Astrocyte of the cerebellum (primary cell): ENCODE results near the gene LYZL6.

ENCODE experiments used
- DNase-seq: peaks from one replicate; pipeline ENCODE4 v3.0.0-alpha.2; 2011; ENCODE audit warnings: low read depth
- H3K4me3 ChIP-seq: 2 replicates; pipeline ENCODE4 v1.5.1; 2011; ENCODE audit warnings: mild to moderate bottlenecking, low read depth, low read length, moderate library complexity
- CTCF ChIP-seq: IDR thresholded peaks from 2 replicates; pipeline ENCODE4 v1.5.1; 2012; ENCODE audit warnings: low read length, low read depth, moderate library complexity, mild to moderate bottlenecking; ENCODE audit errors: missing control alignments
- in situ Hi-C: cut with HindIII; loops from 2 replicates; pipeline ENCODE4 v1.10.0; 2017; ENCODE audit warnings: low sequenced_read_pairs

The LYZL6 gene

DNA sequence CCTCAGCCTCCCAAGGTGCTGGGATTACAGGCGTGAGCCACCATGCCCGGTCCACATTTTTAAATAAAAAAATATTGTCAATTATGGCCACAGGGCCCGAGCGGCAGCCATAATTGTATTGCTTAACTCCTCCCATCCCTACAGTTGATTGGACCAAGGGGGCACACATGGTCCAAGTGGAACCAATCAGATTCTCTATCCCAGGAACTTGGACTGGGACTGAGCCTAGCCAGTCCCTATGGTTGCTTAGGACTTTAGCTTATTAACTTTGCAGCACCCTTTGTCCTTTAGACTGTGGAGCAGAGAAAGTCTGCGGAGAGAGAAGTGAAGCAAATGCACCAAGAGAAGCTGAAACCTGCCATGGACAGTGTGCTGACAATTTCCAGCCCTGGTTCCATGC, 7.5 kb downstream of the LYZL6 start:
- in situ Hi-C loops: no loop called here
- no peak for TF ChIP-seq CTCF
- H3K4me3 ChIP-seq: no peak overlapping the region
- DNase-seq: no peak

DNA sequence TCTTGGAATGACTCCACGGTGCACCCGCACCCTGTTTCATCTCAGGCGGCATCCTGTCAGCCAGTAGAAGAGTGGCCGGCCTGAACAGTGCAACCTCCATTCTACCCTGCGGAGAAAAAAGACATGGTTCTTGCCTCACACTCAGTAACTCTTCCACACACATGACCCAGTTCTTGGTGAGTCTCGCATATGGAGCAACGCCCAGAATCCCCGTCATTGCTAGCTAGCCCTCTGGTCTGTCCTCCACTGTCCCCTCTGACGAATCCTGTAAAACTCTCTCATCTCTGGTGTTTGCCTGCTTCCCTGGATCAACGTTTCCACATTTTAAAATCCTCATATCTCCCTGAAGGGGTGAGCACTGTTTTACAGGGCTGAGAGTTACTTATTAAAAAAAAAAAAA, 8.8 kb downstream of the LYZL6 start:
- TF ChIP-seq CTCF: no peak
- no peak for DNase-seq
- in situ Hi-C loops: no loop called here
- H3K4me3 ChIP-seq: no peak overlapping the region

DNA sequence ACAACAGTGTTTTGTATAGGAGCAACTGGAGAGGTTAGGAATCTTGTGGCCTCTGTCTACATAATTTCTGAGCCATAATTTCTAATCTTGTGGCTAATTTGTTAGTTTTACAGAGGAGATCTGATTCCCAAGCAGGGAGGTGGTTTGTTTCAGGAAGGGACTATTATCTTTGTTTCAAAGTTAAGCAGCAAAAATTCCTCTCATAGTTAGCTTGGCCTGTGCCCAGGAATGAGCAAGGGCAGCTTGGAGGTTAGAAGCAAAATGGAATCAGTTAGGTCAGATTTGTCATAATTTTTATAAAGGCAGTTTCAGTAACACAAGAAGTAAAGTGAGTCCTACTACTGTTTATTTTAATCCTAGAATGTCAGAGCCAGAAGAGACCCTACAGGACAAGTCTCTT, 10.9 kb downstream of the LYZL6 start:
- H3K4me3 ChIP-seq: no peak overlapping the region
- TF ChIP-seq CTCF: no peak
- in situ Hi-C loops: no loop called here
- DNase-seq: no peak

GRCh38 chr17:35931794-35932425, 11.6 kb downstream of the LYZL6 start:
- peak; percentile 13 for DNase-seq
- no peak overlapping the region for H3K4me3 ChIP-seq
- no peak for TF ChIP-seq CTCF
- in situ Hi-C loops: no loop called here

DNA sequence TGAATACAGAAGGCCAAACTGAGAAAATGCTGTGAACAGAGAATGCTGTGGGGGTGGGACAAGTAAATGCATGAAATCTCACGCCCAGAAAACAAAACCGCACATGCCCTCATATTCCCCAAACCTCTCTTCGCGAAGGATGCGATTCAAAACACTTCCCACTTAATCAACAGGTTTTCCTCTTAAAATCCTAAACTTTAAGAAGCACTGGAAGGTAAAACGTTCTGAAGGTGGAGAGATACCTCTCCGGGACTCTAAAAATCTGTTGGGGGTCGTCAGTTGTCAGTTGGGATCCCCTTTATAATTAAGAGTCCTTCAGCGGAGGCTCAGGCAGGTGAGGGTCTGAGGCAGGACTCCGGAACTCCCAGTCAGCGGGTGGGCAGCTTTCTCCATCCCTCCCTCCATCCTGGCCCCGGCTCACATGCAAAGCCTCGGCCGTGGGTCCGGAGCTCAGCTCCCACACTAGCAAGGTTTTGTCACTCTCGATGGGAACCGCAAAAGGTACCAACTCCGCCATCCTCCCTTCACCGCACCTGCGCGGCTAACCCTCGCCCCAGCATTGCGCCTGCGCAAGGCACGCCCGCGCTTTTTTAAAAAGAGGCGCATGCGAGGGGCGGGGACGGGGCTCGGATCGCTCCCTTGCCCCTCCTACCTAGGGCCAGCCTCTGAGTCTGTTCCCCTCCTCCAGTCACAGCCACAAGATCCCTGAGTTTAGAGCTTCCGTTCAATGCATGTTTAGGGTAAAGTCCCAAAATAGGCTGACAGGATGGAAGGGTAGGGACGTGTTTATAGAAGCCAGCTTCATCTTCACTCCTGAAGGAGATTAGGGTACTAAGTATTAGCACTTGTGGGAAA, 13.1 kb downstream of the LYZL6 start, which contains the start of gene RDM1:
Gene RDM1, minus strand, starts transcription at position 563 of the 855 bp plus-strand sequence. Its CDS starts 46 bp downstream, at position 517.
- DNase-seq: no peak
- no peak for TF ChIP-seq CTCF
- in situ Hi-C loops: no loop called here
- peak within 1 kb of the TSS; percentile 46 for H3K4me3 ChIP-seq

DNA sequence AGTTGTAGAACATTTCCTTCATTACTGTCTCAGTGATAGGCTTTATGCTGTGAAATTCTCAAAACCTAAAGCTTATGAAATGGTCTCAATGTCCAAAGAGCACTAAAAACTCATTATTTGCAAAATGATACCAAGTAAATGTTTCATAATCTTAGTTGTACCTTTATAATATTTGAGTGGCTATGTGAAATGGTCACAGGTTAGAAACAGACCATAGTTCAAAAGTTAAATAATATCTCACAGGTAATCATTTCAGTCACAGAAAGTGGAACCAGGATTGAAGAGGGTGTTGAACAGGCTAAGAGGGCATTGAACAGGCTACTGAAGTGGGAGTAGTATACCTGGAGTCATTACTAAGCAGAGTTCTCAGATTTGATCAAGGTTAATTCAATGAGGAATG, 15.8 kb downstream of the LYZL6 start:
- no peak for TF ChIP-seq CTCF
- no peak for DNase-seq
- in situ Hi-C loops: no loop called here
- H3K4me3 ChIP-seq: no peak overlapping the region
